HG03108 (cell line): ENCODE data around the gene DRG2.

Experiments
- ATAC-seq: cut with Tn5 transposase; IDR thresholded peaks from one replicate; pipeline ENCODE4 v1.9.1; 2021; ENCODE audit warnings: moderate library complexity; ENCODE audit not compliant: unreplicated experiment

Gene DRG2

GRCh38 chr17:18115517-18115916, 27.8 kb downstream of the DRG2 start:
- no peak for ATAC-seq

- ATAC-seq = no peak
Measured at GRCh38 chr17:18116078-18116477, 28.3 kb downstream of the DRG2 start.

- no peak for ATAC-seq
Measured at GRCh38 chr17:18117533-18117932, 29.8 kb downstream of the DRG2 start.

GRCh38 chr17:18117982-18118975, 30.5 kb downstream of the DRG2 start:
- no peak for ATAC-seq

GRCh38 chr17:18119166-18119745, 31.5 kb downstream of the DRG2 start:
- ATAC-seq = no peak

GRCh38 chr17:18119938-18120337, 32.2 kb downstream of the DRG2 start:
- no peak for ATAC-seq

GRCh38 chr17:18120461-18121017, 32.8 kb downstream of the DRG2 start:
- ATAC-seq = no peak

GRCh38 chr17:18121144-18121910, 33.6 kb downstream of the DRG2 start:
- no peak for ATAC-seq

- no peak for ATAC-seq
Measured at GRCh38 chr17:18122990-18123753, 35.4 kb downstream of the DRG2 start.

- no peak for ATAC-seq
Measured at GRCh38 chr17:18124345-18125126, 36.8 kb downstream of the DRG2 start.

GRCh38 chr17:18129041-18129502, 41.3 kb downstream of the DRG2 start:
- ATAC-seq = no peak

- ATAC-seq = no peak
Measured at GRCh38 chr17:18132711-18133110, 45.0 kb downstream of the DRG2 start.

- ATAC-seq = no peak
Measured at GRCh38 chr17:18136357-18136756, 48.6 kb downstream of the DRG2 start.

- ATAC-seq = no peak
Measured at GRCh38 chr17:18138065-18138749, 50.5 kb downstream of the DRG2 start.

- ATAC-seq = no peak
Measured at GRCh38 chr17:18139092-18139491, 51.3 kb downstream of the DRG2 start.

- no peak for ATAC-seq
Measured at GRCh38 chr17:18139498-18139897, 51.8 kb downstream of the DRG2 start.

- no peak for ATAC-seq
Measured at GRCh38 chr17:18139949-18140348, 52.2 kb downstream of the DRG2 start.

GRCh38 chr17:18140648-18141047, 52.9 kb downstream of the DRG2 start:
- ATAC-seq = no peak

GRCh38 chr17:18141210-18141803, 53.6 kb downstream of the DRG2 start:
- no peak for ATAC-seq
